K562 (cell line): Measurements from ENCODE around the gene SPPL2C.

Source experiments
- BHLHE40 ChIP-seq: IDR thresholded peaks from 2 replicates; pipeline ENCODE4 v1.6.1; 2011; ENCODE audit warnings: low read length, improper control_type of control experiment
- EP300 ChIP-seq: IDR thresholded peaks from 2 replicates; pipeline ENCODE4 v1.6.1; 2012; ENCODE audit warnings: low read length, improper control_type of control experiment
- JUNB ChIP-seq: fragments of 450-650 bp; formaldehyde crosslinking; conservative IDR thresholded peaks from 2 replicates; pipeline ENCODE4 v1.4.0; 2020; ENCODE audit warnings: mild to moderate bottlenecking
- KLF1 ChIP-seq: fragments of 450-650 bp; IDR thresholded peaks from 2 replicates; pipeline ENCODE4 v1.6.1; 2016; ENCODE audit warnings: missing genetic modification characterization, missing compliant biosample characterization
- POLR2A ChIP-seq: fragments of 450-650 bp; conservative IDR thresholded peaks from 2 replicates; pipeline ENCODE4 v1.6.1; 2016
- RCOR1 ChIP-seq, 2 experiments: IDR thresholded peaks; 2 replicates each; pipeline ENCODE4 v1.6.1; 2012; ENCODE audit warnings: low read depth in 2 of 2, low read length in 2 of 2, borderline replicate concordance in 1 of 2, improper control_type of control experiment in 1 of 2
- TAF1 ChIP-seq: IDR thresholded peaks from 2 replicates; pipeline ENCODE4 v1.6.1; 2011; ENCODE audit warnings: mild to moderate bottlenecking, low read length, moderate library complexity; ENCODE audit not compliant: insufficient read depth, control insufficient read depth, severe bottlenecking; ENCODE audit errors: extremely low read depth
- TEAD4 ChIP-seq, 2 experiments: sonication (generic) in 1 of 2; formaldehyde crosslinking in 1 of 2; IDR thresholded peaks; 2 replicates each; pipeline versions ENCODE4 v1.6.1 to v1.8.0; 2012 to 2022; ENCODE audit warnings: borderline replicate concordance in 1 of 2, inconsistent platforms in 1 of 2, low read length in 1 of 2, mild to moderate bottlenecking in 1 of 2, missing genetic modification reagents in 1 of 2
- TF ChIP-seq, protein P1 (sequence below), 3 experiments: IDR thresholded peaks in 2 of 3; conservative IDR thresholded peaks in 1 of 3; 2 replicates each; pipeline ENCODE4 v1.5.1; 2011 to 2012; ENCODE audit warnings: low read length in 3 of 3, mild to moderate bottlenecking in 3 of 3, control low read depth in 2 of 3, improper control_type of control experiment in 1 of 3, inconsistent platforms in 1 of 3, low read depth in 1 of 3, mixed read lengths in 1 of 3, moderate library complexity in 1 of 3; ENCODE audit not compliant: insufficient read depth in 2 of 3
- TF ChIP-seq, protein P2 (sequence below): fragments of 450-650 bp; conservative IDR thresholded peaks from 2 replicates; pipeline ENCODE4 v1.6.1; 2016; ENCODE audit warnings: missing genetic modification characterization, low read depth, mild to moderate bottlenecking, control low read depth, missing compliant biosample characterization
- TF ChIP-seq, protein P3 (sequence below): sonication (generic); formaldehyde crosslinking; IDR thresholded peaks from 2 replicates; pipeline ENCODE4 v1.8.1; 2023; ENCODE audit warnings: mild to moderate bottlenecking, missing genetic modification reagents
- TF ChIP-seq, protein P4 (sequence below): sonication (generic); formaldehyde crosslinking; IDR thresholded peaks from 2 replicates; pipeline ENCODE4 v1.9.0; 2022; ENCODE audit warnings: mild to moderate bottlenecking, missing genetic modification reagents

DNA sequence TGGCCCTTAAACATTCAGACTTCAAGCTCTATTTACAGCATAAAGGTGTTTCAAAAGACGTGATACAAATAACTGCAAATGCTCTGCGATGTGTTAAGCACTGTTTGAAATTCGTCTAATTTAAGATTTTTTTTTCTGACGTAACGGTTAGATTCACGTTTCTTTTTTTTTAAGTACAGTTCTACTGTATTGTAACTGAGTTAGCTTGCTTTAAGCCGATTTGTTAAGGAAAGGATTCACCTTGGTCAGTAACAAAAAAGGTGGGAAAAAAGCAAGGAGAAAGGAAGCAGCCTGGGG is 49.0 kb downstream of the SPPL2C start:
- no peak for TF ChIP-seq TAF1
- TF ChIP-seq, protein P1, sequence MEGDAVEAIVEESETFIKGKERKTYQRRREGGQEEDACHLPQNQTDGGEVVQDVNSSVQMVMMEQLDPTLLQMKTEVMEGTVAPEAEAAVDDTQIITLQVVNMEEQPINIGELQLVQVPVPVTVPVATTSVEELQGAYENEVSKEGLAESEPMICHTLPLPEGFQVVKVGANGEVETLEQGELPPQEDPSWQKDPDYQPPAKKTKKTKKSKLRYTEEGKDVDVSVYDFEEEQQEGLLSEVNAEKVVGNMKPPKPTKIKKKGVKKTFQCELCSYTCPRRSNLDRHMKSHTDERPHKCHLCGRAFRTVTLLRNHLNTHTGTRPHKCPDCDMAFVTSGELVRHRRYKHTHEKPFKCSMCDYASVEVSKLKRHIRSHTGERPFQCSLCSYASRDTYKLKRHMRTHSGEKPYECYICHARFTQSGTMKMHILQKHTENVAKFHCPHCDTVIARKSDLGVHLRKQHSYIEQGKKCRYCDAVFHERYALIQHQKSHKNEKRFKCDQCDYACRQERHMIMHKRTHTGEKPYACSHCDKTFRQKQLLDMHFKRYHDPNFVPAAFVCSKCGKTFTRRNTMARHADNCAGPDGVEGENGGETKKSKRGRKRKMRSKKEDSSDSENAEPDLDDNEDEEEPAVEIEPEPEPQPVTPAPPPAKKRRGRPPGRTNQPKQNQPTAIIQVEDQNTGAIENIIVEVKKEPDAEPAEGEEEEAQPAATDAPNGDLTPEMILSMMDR (IDR thresholded peaks at IDR 0.05 in 2 of 3, conservative IDR thresholded peaks at IDR 0.05 in 1 of 3; ENCODE audit: insufficient read depth in 2 of 3, low read depth in 1 of 3, low read length in 3 of 3), result no peak
- TF ChIP-seq BHLHE40, result no peak
- no peak for TF ChIP-seq POLR2A
- TF ChIP-seq, protein P2, sequence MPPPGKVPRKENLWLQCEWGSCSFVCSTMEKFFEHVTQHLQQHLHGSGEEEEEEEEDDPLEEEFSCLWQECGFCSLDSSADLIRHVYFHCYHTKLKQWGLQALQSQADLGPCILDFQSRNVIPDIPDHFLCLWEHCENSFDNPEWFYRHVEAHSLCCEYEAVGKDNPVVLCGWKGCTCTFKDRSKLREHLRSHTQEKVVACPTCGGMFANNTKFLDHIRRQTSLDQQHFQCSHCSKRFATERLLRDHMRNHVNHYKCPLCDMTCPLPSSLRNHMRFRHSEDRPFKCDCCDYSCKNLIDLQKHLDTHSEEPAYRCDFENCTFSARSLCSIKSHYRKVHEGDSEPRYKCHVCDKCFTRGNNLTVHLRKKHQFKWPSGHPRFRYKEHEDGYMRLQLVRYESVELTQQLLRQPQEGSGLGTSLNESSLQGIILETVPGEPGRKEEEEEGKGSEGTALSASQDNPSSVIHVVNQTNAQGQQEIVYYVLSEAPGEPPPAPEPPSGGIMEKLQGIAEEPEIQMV, result no peak
- TF ChIP-seq, protein P3, sequence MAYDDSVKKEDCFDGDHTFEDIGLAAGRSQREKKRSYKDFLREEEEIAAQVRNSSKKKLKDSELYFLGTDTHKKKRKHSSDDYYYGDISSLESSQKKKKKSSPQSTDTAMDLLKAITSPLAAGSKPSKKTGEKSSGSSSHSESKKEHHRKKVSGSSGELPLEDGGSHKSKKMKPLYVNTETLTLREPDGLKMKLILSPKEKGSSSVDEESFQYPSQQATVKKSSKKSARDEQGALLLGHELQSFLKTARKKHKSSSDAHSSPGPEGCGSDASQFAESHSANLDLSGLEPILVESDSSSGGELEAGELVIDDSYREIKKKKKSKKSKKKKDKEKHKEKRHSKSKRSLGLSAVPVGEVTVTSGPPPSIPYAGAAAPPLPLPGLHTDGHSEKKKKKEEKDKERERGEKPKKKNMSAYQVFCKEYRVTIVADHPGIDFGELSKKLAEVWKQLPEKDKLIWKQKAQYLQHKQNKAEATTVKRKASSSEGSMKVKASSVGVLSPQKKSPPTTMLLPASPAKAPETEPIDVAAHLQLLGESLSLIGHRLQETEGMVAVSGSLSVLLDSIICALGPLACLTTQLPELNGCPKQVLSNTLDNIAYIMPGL (CRISPR knock-in tag), result no peak
- TF ChIP-seq, protein P4, sequence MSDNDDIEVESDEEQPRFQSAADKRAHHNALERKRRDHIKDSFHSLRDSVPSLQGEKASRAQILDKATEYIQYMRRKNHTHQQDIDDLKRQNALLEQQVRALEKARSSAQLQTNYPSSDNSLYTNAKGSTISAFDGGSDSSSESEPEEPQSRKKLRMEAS, result no peak
- no peak for TF ChIP-seq TEAD4 (IDR thresholded peaks at IDR 0.05; ENCODE audit: low read length)
- no peak for TF ChIP-seq TEAD4 (CRISPR knock-in tag; IDR thresholded peaks at IDR 0.05; ENCODE audit: borderline replicate concordance)
- no peak for TF ChIP-seq EP300
- TF ChIP-seq JUNB (CRISPR knock-in tag), result no peak
- no peak for TF ChIP-seq RCOR1 (IDR thresholded peaks at IDR 0.05; ENCODE audit: borderline replicate concordance in 1 of 2, low read depth in 2 of 2, low read length in 2 of 2)
- no peak for TF ChIP-seq KLF1 (tag)
